SK-N-SH (cell line): ENCODE results near the gene UST. TPM values are rescaled to one million over a fixed set of nuclear protein-coding genes. Genes with fewer than 3 reads are reported as not detected.

Source experiments
- CTCF ChIA-PET: fragments of 300-600, 350-600 bp; formaldehyde crosslinking; extraction: SDS; loops from one replicate; lab custom pipeline; 2021; lab: Yijun Ruan, JAX
- POLR2A ChIA-PET: fragments of 350-600 bp; sonication (Branson Sonifier 250); formaldehyde crosslinking; extraction: SDS; loops from one replicate; lab custom pipeline; 2020; ENCODE audit warnings: antibody characterized with exemption, inconsistent platforms; lab: Yijun Ruan, JAX
- DNase-seq: peaks from one replicate; pipeline ENCODE4 v3.0.0; 2012
- H2AFZ ChIP-seq: fragments of 200-600 bp; sonication (generic); 2 replicates; pipeline ENCODE4 v1.8.1; 2016; ENCODE audit warnings: antibody characterized with exemption, mild to moderate bottlenecking, low read depth
- H3F3A ChIP-seq: fragments of 200-600 bp; sonication (generic); replicated peaks from 2 replicates; pipeline ENCODE3; 2016; ENCODE audit warnings: antibody characterized with exemption, mild to moderate bottlenecking; ENCODE audit not compliant: insufficient read depth
- H3K27ac ChIP-seq, 2 experiments: fragments of 200-500 bp in 1 of 2; fragments of 200-600 bp in 1 of 2; sonication (Bioruptor generic) in 1 of 2; sonication (generic), shearing (Covaris generic) in 1 of 2; 2 replicates each; pipeline versions ENCODE4 v1.5.1 to v1.6.1; 2014 to 2016; ENCODE audit warnings: low read depth in 2 of 2, inconsistent platforms in 1 of 2, low read length in 1 of 2, mild to moderate bottlenecking in 1 of 2, mixed read lengths in 1 of 2
- H3K27me3 ChIP-seq: fragments of 200-600 bp; sonication (generic), shearing (Covaris generic); 2 replicates; pipeline ENCODE4 v1.6.1; 2016; ENCODE audit warnings: mixed run types; ENCODE audit not compliant: insufficient read depth
- H3K36me3 ChIP-seq, 2 experiments: fragments of 200-500 bp in 1 of 2; fragments of 200-600 bp in 1 of 2; sonication (Bioruptor generic) in 1 of 2; sonication (generic) in 1 of 2; replicated peaks in 1 of 2; 2 replicates each; pipeline versions ENCODE3 to v1.5.1; 2014 to 2016; ENCODE audit warnings: low read length in 1 of 2, mild to moderate bottlenecking in 1 of 2; ENCODE audit not compliant: insufficient read depth in 2 of 2, control insufficient read depth in 1 of 2
- H3K4me1 ChIP-seq, 2 experiments: fragments of 200-500 bp in 1 of 2; fragments of 200-600 bp in 1 of 2; sonication (Bioruptor generic) in 1 of 2; sonication (generic), shearing (Covaris generic) in 1 of 2; 2 replicates each; pipeline versions ENCODE4 v1.5.1 to v1.6.1; 2014 to 2016; ENCODE audit warnings: low read depth in 1 of 2, low read length in 1 of 2, mixed run types in 1 of 2; ENCODE audit not compliant: insufficient read depth in 2 of 2, control insufficient read depth in 1 of 2
- H3K4me2 ChIP-seq: fragments of 200-600 bp; sonication (generic), shearing (Covaris generic); 2 replicates; pipeline ENCODE4 v1.6.1; 2017; ENCODE audit warnings: mixed run types
- H3K4me3 ChIP-seq, 2 experiments: fragments of 200-500 bp in 1 of 2; fragments of 200-600 bp in 1 of 2; sonication (Bioruptor generic) in 1 of 2; sonication (generic), shearing (Covaris generic) in 1 of 2; 2 replicates each; pipeline versions ENCODE4 v1.5.1 to v1.8.1; 2014 to 2016; ENCODE audit warnings: low read depth in 2 of 2, inconsistent platforms in 1 of 2, low read length in 1 of 2, mild to moderate bottlenecking in 1 of 2, mixed read lengths in 1 of 2, moderate library complexity in 1 of 2
- H3K79me2 ChIP-seq: fragments of 200-600 bp; sonication (generic); 2 replicates; pipeline ENCODE4 v1.8.1; 2017; ENCODE audit warnings: mild to moderate bottlenecking; ENCODE audit not compliant: insufficient read depth
- H3K9ac ChIP-seq: fragments of 200-600 bp; sonication (generic); 2 replicates; pipeline ENCODE4 v1.6.1; 2017; ENCODE audit warnings: mixed run types
- H3K9me2 ChIP-seq: fragments of 200-600 bp; sonication (generic); 2 replicates; pipeline ENCODE4 v1.6.1; 2017; ENCODE audit warnings: mixed run types
- H3K9me3 ChIP-seq: fragments of 200-600 bp; sonication (generic); 2 replicates; pipeline ENCODE4 v1.6.1; 2017; ENCODE audit warnings: mixed run types, mild to moderate bottlenecking, moderate library complexity
- H4K20me1 ChIP-seq: fragments of 200-600 bp; sonication (generic); 2 replicates; pipeline ENCODE4 v1.6.1; 2017; ENCODE audit warnings: mild to moderate bottlenecking, mixed run types; ENCODE audit not compliant: insufficient read depth
- CHD2 ChIP-seq: fragments of 150-350 bp; IDR thresholded peaks from 2 replicates; pipeline ENCODE4 v1.6.1; 2018; ENCODE audit warnings: low read length; ENCODE audit not compliant: partially characterized antibody
- ELF1 ChIP-seq: IDR thresholded peaks from 2 replicates; pipeline ENCODE4 v1.4.0; 2012
- EP300 ChIP-seq, 2 experiments: IDR thresholded peaks; 2 replicates each; pipeline versions ENCODE4 v1.4.0 to v1.6.1; 2012; ENCODE audit warnings: borderline replicate concordance in 1 of 2, low read depth in 1 of 2, low read length in 1 of 2
- FOSL2 ChIP-seq: IDR thresholded peaks from 2 replicates; pipeline ENCODE4 v1.4.0; 2012; ENCODE audit warnings: low read depth, mild to moderate bottlenecking, moderate library complexity, borderline replicate concordance
- FOXJ3 ChIP-seq: sonication (generic); formaldehyde crosslinking; IDR thresholded peaks from 2 replicates; pipeline ENCODE4 v1.5.1; 2020; ENCODE audit warnings: mild to moderate bottlenecking, missing genetic modification reagents
- FOXM1 ChIP-seq: IDR thresholded peaks from 2 replicates; pipeline ENCODE4 v1.4.0; 2012; ENCODE audit warnings: low read depth, mild to moderate bottlenecking
- MEF2A ChIP-seq: IDR thresholded peaks from 2 replicates; pipeline ENCODE4 v1.4.0; 2012; ENCODE audit warnings: low read depth, borderline replicate concordance
- MXI1 ChIP-seq: IDR thresholded peaks from 2 replicates; pipeline ENCODE4 v1.6.1; 2012; ENCODE audit warnings: mild to moderate bottlenecking, low read depth, low read length, improper control_type of control experiment
- NFIC ChIP-seq: IDR thresholded peaks from 2 replicates; pipeline ENCODE4 v1.4.0; 2012; ENCODE audit warnings: borderline replicate concordance
- POLR2AphosphoS5 ChIP-seq: IDR thresholded peaks from 2 replicates; pipeline ENCODE4 v1.6.1; 2012; ENCODE audit warnings: low read depth, low read length
- RFX5 ChIP-seq: IDR thresholded peaks from 2 replicates; pipeline ENCODE4 v1.6.1; 2012; ENCODE audit warnings: mild to moderate bottlenecking, improper control_type of control experiment, low read length
- SMC3 ChIP-seq: IDR thresholded peaks from 2 replicates; pipeline ENCODE4 v1.6.1; 2012; ENCODE audit warnings: low read depth, low read length, improper control_type of control experiment
- TAF1 ChIP-seq: IDR thresholded peaks from 2 replicates; pipeline ENCODE4 v1.6.1; 2012; ENCODE audit warnings: low read depth, mild to moderate bottlenecking, low read length, moderate library complexity, borderline replicate concordance
- TCF12 ChIP-seq: IDR thresholded peaks from 2 replicates; pipeline ENCODE4 v1.4.0; 2012
- WGBS: methylation state at CpG from one replicate; pipeline ENCODE4 v1.1.6; 2017; ENCODE audit warnings: low lambda C conversion rate; 5-methylcytosine and 5-hydroxymethylcytosine counted together
- polyA plus RNA-seq, 3 experiments: library from polyadenylated mRNA; depleted of rRNA; stranded (reverse); fragments of >200 nt; gene quantifications; 2 replicates each; pipeline ENCODE4 v1.2.3, GENCODE V29; 2012
- TF ChIP-seq, protein P1 (sequence below): fragments of 200-600 bp; sonication (generic); IDR thresholded peaks from 2 replicates; pipeline ENCODE4 v1.6.1; 2017; ENCODE audit warnings: antibody characterized with exemption, mild to moderate bottlenecking, moderate library complexity
- TF ChIP-seq, protein P2 (sequence below): fragments of 150-350 bp; IDR thresholded peaks from 2 replicates; pipeline ENCODE4 v1.6.1; 2016; ENCODE audit warnings: mild to moderate bottlenecking, low read depth, low read length

UST gene
- polyA plus RNA-seq, 1 of the 3 experiments (the other 2 are of a cell fraction): 1.7 TPM

DNA sequence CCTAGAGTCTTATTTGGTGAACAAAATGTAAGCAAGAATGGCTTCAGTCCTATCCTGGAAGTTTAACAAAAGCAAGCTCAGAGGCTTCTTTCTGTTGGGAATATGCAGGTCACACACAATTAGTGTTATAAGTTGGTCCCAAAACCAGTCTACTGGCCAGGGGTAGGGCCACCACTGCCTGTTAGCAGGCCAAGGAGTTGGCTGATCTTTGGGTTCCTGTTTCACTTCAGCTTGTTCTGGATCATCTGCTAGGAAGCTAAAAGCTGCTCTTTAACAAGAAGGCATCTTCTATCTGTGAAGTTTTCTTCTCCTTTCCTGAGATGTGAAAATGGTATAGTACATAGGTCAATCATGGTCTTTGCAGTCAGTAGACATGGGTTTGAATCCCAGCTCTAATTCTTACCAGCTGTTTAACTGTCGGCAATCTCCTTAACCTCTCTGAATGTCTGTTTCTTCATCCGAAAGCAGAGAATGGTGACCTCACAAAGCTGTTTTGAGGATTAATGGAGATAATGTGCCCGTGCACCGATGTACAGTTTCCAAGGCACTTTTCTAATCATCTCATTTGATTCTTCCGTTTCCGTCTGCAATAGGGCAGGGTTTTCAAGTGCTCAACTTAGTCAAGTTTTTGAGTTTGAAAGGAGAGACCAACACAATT lies 299.5 kb downstream of the UST start (continued):
- TF ChIP-seq EP300 (IDR thresholded peaks at IDR 0.05; ENCODE audit: borderline replicate concordance in 1 of 2, low read depth in 1 of 2, low read length in 1 of 2) (no peak), MEF2A (no peak), CHD2 (no peak)
- TF ChIP-seq, protein P1, sequence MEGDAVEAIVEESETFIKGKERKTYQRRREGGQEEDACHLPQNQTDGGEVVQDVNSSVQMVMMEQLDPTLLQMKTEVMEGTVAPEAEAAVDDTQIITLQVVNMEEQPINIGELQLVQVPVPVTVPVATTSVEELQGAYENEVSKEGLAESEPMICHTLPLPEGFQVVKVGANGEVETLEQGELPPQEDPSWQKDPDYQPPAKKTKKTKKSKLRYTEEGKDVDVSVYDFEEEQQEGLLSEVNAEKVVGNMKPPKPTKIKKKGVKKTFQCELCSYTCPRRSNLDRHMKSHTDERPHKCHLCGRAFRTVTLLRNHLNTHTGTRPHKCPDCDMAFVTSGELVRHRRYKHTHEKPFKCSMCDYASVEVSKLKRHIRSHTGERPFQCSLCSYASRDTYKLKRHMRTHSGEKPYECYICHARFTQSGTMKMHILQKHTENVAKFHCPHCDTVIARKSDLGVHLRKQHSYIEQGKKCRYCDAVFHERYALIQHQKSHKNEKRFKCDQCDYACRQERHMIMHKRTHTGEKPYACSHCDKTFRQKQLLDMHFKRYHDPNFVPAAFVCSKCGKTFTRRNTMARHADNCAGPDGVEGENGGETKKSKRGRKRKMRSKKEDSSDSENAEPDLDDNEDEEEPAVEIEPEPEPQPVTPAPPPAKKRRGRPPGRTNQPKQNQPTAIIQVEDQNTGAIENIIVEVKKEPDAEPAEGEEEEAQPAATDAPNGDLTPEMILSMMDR: no peak
- TF ChIP-seq, all 33 proteins: peak for 0

DNA sequence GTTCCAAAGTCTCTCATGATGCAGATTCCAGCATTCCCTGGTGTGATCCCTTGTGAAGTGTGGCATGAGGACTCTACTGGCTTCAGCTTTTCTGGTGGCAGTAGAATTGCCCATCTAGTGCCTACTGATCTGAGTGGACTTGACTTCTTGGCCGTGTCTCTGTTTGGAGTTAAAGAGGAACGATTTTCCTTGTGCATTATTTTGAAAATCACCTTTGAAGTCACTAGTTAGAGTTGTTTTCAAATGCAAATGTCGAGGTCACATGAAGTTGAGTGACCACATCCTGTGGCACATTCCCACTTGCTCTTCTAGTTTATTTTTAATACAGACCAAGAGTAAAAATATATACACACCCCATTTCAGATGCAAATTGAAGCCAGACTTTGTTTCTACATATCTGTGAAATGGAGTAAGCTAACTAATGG lies 300.0 kb downstream of the UST start:
- no peak overlapping the region; a peak in 1 of 4 replicates for H3K27ac ChIP-seq
- WGBS: 60% methylated on average over 3 of the region's 3 CpGs
- no peak for DNase-seq
- peaks cover 0 to 5% of the 10 kb centered on the region in 2 experiments for H3K36me3 ChIP-seq
- no peaks in the 10 kb centered on the region for H3F3A ChIP-seq
- H2AFZ ChIP-seq: no peak overlapping the region
- peaks cover 0 to 11% of the 10 kb centered on the region in 2 experiments; a peak in 2 of 4 replicates for H3K4me1 ChIP-seq
- no peaks in the 10 kb centered on the region for H4K20me1 ChIP-seq
- TF ChIP-seq FOSL2 (no peak), TCF12 (no peak), POLR2AphosphoS5 (no peak), FOXM1 (no peak), TAF1 (no peak), CHD2 (no peak), NFIC (no peak), FOXJ3 (CRISPR knock-in tag) (no peak), RFX5 (no peak), MXI1 (no peak), SMC3 (no peak), ELF1 (no peak)
- TF ChIP-seq, protein P2, sequence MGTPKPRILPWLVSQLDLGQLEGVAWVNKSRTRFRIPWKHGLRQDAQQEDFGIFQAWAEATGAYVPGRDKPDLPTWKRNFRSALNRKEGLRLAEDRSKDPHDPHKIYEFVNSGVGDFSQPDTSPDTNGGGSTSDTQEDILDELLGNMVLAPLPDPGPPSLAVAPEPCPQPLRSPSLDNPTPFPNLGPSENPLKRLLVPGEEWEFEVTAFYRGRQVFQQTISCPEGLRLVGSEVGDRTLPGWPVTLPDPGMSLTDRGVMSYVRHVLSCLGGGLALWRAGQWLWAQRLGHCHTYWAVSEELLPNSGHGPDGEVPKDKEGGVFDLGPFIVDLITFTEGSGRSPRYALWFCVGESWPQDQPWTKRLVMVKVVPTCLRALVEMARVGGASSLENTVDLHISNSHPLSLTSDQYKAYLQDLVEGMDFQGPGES: no peak
- no peaks in the 10 kb centered on the region for H3K9me2 ChIP-seq
- no peak overlapping the region for H3K4me3 ChIP-seq
- POLR2A ChIA-PET: no interaction called here
- no peak overlapping the region for H3K9ac ChIP-seq
- no peaks in the 10 kb centered on the region for H3K27me3 ChIP-seq
- no peaks in the 10 kb centered on the region for H3K9me3 ChIP-seq
- no peak overlapping the region for H3K4me2 ChIP-seq
- H3K79me2 ChIP-seq: no peaks in the 10 kb centered on the region
- CTCF ChIA-PET: interaction anchor here (2.1 to 5.8 kb wide), 2 partner anchors 18 to 385 kb away, joined by 5 to 25 read pairs; no protein-coding TSS in a partner anchor
